GM18507 (cell line): ENCODE results near the gene CNGA1.

ENCODE experiments used
- DNase-seq: peaks from one replicate; pipeline ENCODE4 v3.0.0; 2011; ENCODE audit warnings: low read depth; ENCODE audit not compliant: insufficient read length; ENCODE audit errors: extremely low spot score
- FAIRE-seq: peaks from 2 replicates; lab custom pipeline; 2011; peaks lifted over from hg19 to GRCh38; lab: Jason Lieb, UNC

CNGA1 gene

DNA sequence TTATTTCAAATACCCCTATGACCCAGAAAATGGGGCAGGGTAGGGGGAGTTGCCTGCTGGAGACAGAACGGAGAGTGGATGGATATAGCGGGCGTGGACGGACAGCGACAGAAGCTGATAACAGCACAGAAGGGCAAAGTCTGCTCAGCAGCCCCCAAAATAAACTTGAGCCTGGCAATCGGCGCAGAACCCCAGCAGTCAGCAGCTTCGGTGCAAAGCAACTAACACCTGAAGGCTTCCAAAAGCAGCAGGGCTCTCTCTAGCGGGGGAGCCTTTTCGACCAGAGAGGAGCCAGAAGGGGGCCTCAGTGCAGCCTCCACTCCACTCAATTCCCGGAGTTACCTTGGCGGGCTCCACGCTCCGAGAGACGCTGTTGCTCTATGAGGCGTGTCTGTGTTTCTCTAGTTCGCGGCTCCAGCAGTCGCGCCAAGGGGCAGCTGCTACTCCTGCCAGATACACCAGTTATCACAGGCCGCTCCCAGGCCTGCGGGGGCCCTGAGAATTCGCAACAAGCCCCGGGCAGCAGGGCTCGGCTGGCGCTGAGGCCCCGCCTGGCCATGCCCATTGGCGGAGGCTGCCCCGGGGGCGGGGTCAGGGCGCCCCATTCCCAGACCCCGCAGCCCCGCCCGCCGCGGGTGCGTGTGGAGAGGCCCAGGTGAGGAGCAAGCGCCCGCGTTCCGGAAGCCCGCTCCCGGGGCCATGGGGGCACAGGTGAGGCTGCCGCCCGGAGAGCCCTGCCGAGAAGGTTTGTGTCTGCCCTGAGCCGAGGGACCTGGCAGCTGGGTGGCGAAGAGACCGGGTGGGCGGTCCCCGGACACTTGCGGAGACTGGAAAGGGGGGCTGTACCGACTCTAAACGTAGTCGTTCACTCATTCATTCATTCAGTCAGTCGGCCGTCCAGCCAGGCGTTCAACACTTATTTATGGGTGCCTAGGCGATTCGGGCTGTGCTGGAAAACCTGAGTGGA is at the start of gene CNGA1, which contains the start of gene NIPAL1:
CNGA1 (minus strand) TSS at position 541 of the 967 bp plus-strand sequence. CDS start 63,992 bp downstream, outside the sequence.
NIPAL1 (plus strand) TSS at position 632 of the 967 bp plus-strand sequence; CDS start at position 700, 68 bp downstream.
- FAIRE-seq (peak; percentile 35), DNase-seq (peak; percentile 49)

DNA sequence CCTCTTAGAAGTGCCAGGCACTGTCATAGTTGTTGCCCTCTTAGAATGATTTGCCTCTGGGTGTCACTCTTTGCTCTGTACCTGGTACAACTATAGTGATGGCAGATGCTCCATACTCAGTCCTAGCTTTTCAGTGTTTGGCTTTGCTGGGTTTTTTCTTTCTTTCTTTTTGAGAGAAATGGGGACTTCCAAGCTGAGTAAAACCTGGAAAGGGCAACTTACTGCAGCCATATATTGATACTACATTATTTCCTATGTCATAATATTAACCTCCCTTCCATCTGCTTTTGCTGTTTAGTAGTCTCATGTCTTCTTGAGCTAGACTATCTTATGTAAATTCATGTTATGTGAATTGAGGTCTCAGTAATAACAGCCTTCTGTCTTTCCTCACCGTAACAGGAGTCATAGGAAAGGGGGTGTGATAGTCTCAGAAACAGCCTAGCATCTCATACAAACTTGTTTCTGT is 49.1 kb upstream of the CNGA1 start:
- no peak for DNase-seq
- FAIRE-seq: no peak

DNA sequence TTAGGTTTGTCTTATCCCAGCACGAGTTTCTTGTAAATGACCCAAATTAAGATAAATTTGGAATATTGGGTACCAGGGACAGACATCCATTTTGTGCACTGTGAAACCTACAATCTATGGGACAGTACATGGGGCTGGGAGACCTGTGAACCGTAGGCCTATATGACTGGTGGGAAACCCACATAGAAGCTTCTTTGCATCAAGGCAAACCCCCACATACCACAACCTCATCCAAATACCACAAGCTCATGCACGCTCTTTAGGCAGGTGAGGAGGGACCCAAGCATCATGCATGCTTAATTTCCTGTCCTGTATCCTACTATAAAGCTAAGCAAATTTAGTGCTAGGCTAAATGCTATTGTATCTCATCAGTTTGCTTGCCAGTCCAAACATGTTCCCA is 47.9 kb upstream of the CNGA1 start:
- DNase-seq: no peak
- no peak for FAIRE-seq

DNA sequence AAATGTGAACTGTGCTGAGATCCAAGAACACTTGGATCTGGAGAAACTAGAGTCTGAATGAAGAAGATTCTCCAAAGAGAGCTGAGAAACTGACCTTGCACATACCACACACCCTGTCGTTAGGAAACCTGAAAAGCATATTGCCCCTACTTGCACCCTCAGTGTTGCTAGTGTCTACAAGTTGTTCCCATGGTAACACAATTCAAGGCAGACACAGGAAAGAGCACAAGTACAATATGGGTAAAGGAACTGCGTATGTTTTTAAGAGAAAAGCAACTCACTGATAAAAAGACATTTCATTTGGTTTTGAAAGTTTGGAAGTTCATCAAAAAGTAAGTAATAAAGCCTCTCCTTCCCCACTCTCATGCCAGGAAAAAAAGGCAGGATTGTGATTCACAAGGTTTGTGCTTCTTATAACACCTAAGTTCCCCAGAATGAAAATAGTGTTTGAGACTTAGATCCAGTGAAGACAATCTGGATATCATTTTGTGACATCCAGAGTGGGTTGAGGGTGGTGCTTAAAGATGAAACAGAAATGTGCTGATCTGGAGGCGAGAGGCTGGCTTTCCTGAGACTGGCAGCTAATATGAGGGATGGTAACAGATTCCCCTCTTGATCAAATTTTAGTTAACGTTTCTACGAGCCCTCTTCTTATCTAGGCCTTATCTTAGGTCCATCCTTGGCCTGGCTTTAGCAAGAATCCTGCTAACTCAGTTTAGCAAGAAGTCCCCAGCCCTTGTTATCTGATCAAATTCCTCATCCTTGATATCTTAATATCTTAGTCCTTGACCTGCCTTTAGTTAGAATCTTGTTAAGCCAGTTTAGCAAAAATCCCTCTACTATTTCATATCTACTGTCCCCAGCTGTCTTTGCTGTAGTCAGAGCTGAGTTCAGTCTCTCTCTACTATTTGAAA is 42.4 kb upstream of the CNGA1 start:
- DNase-seq: no peak
- FAIRE-seq: no peak

DNA sequence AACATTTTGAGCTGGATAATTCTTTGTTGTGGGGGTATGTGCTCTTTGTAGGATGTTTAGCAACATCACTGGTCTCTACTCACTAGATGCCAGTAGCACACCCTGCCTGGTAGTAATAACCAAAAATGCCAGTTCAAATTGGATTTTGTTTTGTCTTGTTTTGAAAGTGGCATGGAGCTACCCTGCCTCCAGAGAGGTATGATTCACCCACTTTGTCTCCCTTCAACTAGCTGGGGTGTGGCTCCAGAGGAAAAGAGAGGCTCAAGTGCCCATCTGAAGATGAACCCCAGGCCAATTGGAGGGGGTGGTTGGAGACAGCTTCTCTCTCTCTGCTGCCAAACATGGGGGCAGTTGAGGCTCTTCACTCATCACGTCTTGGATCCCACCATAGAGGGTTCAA is 34.6 kb upstream of the CNGA1 start:
- no peak for FAIRE-seq
- no peak for DNase-seq

DNA sequence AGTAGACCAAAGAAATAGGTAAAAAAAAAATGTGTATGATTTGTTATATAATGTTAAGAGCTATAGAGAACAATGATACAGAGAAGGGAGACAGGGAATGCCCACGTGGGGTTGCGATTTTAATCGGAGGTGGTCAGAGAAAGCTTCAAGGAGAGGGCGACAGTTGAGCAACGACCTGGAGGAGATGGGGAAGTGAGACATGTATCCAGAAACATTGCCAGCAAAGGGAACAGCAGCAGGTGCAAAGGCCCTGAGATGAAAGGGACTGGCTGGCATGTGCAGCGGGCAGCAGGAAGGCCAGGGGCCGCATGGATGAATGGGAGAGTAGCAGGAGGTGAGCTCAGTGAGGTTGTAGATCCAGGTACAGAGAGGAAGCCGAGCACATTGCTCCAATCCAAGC is 33.0 kb upstream of the CNGA1 start:
- no peak for DNase-seq

DNA sequence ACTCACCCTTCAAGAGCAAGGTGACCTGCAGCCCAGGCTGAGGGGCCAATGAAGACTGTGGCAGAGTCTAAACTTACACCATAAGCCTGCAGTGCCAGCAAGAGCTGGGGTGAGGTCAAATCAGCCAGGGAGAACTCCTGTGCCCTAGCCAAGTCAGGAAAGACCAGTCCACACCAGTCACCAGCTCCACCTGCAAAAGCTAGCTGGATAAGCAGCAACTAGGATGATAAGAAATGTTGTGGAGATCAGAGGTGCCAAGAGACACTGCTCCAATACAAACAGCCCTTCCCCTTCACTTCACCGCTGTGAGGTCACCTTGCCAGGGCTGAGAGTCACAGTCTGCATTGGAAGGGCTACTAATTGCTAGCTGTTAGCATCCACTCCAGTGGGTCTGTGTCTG is 31.4 kb upstream of the CNGA1 start:
- DNase-seq: no peak

More for the DNA sequence above, 33.0 kb upstream of the CNGA1 start:
- FAIRE-seq: no peak

DNA sequence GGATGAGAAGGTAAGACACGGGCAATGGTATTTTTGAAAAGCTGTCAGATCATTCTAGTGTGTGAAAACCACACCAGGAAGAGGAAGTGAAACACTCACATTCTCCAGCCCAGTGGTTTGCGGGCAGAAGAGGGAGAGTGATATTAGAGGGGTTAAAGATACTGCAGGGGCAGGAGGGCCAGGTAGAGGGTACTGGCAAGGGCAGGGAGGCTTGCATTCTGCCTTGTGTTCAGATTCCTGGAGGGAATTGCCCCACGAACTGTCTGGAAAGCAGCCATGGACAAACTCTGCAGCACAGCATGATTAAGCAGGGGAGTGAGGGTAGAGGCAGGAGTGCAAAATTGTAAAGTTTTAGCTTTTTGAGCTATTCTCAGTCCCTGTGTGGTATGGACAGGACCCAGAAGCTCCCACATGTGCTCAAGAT is 31.0 kb upstream of the CNGA1 start:
- peak; percentile 47 for DNase-seq
- peak; percentile 96 for FAIRE-seq

More for the DNA sequence above, 31.4 kb upstream of the CNGA1 start:
- no peak for FAIRE-seq

DNA sequence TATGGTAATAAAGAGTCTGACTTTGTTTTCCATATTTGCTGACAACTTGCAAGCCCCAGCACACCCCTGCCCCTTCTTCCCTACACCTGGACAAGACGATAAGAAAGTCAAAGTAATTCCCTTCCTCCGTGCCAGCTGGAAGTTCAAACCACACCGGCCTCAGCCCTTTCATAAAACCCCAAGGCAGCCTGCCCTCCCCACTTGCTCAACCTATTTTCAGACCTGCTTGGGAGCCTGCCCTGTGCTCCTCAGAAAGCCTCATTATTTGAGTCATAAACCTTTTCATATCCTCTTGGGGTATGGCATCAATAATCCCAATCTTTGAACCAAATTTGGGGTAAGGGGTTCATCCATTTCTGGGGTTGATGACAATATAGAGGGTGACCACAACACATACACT is 29.6 kb upstream of the CNGA1 start:
- DNase-seq (no peak), FAIRE-seq (no peak)

DNA sequence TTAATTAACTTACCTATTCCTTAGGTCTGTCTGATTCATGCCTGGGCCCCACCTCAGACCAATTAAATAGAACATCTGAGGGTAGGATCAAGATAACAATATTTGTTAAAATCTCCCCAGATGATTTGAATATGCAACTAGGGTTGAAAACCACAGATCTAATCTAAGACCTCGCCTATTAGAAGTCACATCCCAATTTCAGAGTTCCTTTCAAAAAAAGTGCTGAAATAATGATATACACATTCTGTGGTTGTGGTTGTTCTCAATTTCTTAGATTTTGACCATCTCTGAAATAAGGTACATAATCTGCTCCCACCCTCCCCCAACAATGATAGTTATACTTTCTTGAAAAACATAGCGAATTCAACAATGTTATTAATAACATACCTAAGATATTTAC is 27.8 kb upstream of the CNGA1 start:
- no peak for DNase-seq
- FAIRE-seq: no peak

DNA sequence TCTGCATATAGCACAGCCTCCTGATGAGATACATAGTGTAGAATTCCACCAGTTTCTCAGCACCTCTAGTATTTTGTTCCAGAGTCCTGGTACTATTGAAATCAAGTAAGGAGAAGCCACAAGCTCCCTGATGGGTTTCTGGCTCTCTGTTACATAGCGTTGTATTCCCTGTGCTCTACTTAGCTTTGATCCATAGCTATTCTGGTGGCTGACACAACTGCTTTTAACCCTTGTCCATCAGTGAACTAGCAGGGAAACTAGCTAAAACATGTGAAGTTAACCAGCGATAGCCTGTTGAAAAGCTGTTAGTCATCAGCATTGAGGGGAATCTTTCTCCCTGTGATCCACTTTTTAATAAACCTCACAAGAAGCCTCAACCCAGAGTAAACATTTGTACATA is 27.0 kb upstream of the CNGA1 start:
- DNase-seq (no peak), FAIRE-seq (no peak)

DNA sequence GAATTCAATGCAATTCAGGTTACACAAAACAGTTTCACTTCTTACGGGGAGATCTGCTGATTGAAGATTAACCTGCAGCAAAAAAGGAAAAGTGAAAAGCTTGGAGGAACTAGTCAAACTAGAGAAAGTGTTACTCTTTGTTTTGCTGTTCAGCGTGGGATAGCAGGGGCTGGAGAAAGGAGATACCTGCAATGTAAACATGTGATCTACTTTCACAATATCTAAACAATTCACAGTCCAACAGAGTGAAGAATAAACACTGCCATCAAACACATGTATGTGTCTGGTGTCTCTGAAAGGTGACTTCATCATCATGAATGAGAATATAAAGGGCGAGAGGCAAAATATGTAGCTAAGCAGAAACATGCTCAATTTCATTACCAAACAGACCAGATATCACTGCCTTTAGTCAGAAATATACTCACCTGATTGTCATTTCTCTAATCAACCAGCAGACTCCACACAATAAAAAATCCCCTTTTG is 26.5 kb upstream of the CNGA1 start:
- FAIRE-seq (peak; percentile 86), DNase-seq (no peak)

DNA sequence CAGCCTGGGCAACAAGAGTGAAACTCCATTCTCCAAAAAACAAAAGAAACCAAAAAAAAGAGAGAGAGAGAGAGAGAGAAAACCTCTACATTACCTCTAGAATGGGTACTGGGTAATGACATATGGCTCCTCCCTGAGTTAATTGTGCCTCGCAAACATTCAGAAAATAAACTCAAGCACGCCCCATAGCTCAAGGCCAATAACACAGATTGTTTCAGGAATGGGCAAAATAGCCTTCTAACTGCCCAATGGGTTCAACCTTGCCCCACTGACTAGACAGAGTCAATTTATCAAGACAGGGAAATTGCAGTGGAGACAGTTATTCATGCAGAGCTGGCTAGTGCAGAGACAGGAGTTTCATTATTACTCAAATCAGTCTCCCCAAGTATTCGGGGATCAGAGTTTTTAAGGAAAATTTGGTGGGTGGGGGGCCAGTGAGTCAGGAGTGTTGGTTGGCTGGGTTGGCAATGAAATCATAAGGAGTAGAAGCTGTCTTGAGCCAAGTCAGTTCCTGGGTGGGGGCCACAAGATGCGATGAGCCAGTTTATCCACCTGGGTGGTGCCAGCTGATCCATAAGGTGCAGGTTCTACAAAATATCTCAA is 25.2 kb upstream of the CNGA1 start:
- DNase-seq (no peak), FAIRE-seq (peak; percentile 87)

DNA sequence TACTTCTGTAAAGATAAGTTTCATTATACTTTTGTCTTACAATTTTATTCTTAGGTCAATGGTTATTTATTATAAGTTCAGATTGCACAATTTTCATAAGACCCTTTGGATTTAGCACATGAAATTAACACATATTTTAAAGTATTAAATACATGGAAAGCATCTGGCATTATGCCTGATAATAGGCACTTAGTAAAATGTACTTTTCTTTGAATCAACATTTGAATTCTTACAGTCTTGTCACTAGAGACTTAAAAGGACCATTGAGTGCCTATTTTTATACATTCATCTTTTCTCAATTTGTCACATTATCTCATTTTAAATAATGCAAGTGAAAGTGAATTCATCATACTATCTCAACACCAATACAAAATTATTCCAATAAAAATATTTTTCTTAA is 23.1 kb upstream of the CNGA1 start:
- FAIRE-seq: peak; percentile 36
- DNase-seq: no peak

DNA sequence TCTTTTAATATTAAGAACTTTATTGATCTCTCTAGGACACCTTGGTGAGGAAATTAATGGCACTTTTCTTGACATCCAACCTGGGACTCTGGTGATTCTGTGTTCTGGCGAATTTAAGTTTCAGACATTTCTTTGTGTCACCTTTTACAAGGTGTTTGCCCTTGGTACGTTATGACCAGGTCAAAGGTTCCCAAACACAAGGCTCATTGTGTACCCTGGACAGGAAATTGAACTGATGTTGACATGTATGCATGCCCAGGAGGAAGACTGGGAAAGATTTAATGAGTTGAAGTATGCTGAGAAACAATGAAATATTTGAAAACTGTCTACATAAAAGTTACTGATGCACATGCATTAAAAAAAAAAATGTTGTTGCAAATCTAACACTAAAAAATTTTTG is 22.2 kb upstream of the CNGA1 start:
- DNase-seq: no peak
- no peak for FAIRE-seq

DNA sequence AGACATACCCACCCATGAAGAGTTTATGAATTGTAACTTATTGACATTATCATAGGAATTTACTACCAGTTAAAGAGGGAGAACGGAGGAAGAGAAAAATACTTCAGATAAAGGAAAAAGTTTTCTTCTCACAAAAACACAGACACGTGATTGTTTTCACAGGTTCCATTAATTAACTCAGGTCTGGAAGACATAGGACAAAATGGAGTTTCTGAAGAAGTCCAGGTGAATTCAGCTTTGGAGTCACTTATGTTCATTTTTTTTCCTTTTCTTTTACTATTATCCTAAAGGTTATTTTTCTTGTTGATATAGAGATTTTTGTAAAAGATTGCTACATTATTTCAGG is 20.6 kb upstream of the CNGA1 start:
- DNase-seq: no peak

DNA sequence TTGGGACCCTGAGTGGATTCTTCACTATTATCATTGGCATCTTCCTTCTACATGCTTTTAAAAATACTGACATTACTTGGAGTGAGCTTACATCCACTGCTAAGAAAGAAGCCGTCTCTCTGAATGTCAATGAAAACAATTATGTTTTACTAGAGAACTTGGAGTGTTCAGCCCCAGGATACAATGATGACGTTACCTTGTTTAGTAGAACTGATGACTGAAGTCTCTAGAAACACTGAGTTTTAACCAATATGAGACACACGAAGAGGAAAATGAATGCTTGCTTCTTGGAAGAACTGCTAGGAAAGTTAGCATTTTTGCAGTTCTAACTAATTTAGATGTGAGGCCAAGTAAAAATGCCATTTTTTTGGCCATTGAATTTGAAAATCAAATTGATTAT is 19.5 kb upstream of the CNGA1 start:
- no peak for FAIRE-seq
- DNase-seq: no peak

More for the DNA sequence above, 20.6 kb upstream of the CNGA1 start:
- FAIRE-seq: no peak

DNA sequence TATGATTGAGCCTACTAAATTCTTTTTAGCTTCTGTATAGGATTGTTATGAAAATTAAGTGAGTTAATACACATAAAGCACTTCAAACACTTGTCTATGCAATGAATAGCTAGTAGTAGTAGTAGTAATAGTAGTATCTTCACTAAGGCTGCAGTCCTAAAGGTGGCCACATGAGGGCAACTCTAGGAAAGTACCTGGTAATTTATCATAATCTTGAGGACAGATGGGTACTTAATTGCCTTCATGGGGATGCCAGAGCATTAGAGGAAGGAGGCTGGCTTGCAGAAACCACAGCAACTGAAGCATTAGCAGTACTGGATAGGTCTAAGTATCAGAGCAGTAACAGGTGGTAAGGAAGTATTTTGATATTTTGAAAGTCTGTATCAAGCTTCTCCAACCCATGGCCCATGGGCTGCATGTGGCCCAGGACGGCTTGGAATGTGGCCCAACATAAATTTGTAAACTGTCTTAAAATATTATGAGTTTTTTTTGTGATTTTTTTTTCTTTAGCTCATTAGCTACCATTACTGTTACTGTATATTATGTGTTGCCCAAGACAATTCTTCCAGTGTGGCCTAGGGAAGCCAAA is 17.4 kb upstream of the CNGA1 start:
- no peak for DNase-seq

DNA sequence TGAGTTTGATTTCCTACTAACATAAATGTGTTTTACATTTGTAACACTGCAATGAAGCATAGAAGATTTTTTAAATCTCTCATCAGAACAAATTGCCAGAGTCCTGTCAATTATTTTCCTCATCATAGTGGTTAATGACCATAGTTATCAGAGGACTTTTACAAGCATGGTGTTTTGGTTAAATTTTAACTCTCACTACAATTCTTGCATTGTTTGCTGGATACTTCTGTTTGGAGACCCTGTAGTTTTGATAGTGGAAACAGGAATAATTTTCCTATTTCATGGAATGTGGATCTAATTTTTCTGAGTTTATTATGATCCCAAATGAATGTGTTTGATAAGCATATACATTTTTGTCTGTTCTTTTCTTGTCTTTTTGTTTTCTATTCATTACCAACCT is 16.9 kb upstream of the CNGA1 start:
- DNase-seq (no peak), FAIRE-seq (no peak)

More for the DNA sequence above, 17.4 kb upstream of the CNGA1 start:
- FAIRE-seq: peak; percentile 82
